ENCODE results near the gene SUGCT. TPM values are rescaled to one million over a fixed set of nuclear protein-coding genes. Genes with fewer than 3 reads are reported as not detected.

SUGCT gene
- total and polyA plus RNA-seq, 5 donors = 5.7 to 10.3 (median 6.1) TPM

DNA sequence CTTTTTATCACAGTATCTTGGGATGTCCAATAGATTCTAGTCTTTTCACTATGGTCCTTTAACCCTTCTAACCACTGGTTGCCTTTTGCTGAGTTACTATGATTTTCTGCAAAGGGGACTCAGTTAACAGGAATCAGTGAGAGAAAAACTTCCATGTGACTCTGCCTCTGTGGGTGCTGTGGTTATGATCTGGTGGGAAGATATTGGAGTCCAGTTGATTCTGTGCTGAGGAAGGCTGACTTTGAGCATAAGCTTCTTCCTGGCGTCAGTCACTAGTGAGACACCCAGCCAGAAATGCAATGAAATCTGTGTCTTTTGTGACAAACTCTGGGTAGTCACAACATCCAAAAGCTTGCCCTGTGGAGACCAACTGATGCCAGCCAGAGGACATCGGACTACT, 648.0 kb downstream of the SUGCT start:
- no peaks in the 10 kb centered on the region for H3K9me3 ChIP-seq (ENCODE audit: control insufficient read depth, low read length)
- H3K4me1 ChIP-seq (ENCODE audit: control insufficient read depth, insufficient read depth, low read length) = peaks cover 1% of the 10 kb centered on the region
- DNase-seq (no peak), ATAC-seq (no peak)
- H3K27me3 ChIP-seq (ENCODE audit: control insufficient read depth, insufficient read depth) = no peaks in the 10 kb centered on the region
- intact Hi-C loops (cut with DNase I) = no loop called here
- no peak overlapping the region for H3K27ac ChIP-seq (ENCODE audit: low read length)
- 97% methylated on average over 2 of the region's 2 CpGs for WGBS
- H3K4me3 ChIP-seq (ENCODE audit: low read length) = no peak overlapping the region

- Histone ChIP-seq H3K27me3 (ENCODE audit: control insufficient read depth, insufficient read depth) (no peaks in the 10 kb centered on the region), H3K9me3 (ENCODE audit: control insufficient read depth, low read length) (no peaks in the 10 kb centered on the region), H3K4me1 (ENCODE audit: control insufficient read depth, insufficient read depth, low read length) (peaks cover 1% of the 10 kb centered on the region), H3K27ac (ENCODE audit: low read length) (no peak overlapping the region), H3K4me3 (ENCODE audit: low read length) (no peak overlapping the region)
- no peak for DNase-seq
- intact Hi-C loops (cut with DNase I) = no loop called here
- ATAC-seq = no peak
- 56% methylated on average over 2 of the region's 2 CpGs for WGBS
Measured at GRCh38 chr7:40784176-40784575, 649.4 kb downstream of the SUGCT start.

GRCh38 chr7:40786909-40787308, 652.1 kb downstream of the SUGCT start:
- intact Hi-C loops (cut with DNase I) = no loop called here
- WGBS = 98% methylated on average over 1 of the region's 1 CpG

DNA sequence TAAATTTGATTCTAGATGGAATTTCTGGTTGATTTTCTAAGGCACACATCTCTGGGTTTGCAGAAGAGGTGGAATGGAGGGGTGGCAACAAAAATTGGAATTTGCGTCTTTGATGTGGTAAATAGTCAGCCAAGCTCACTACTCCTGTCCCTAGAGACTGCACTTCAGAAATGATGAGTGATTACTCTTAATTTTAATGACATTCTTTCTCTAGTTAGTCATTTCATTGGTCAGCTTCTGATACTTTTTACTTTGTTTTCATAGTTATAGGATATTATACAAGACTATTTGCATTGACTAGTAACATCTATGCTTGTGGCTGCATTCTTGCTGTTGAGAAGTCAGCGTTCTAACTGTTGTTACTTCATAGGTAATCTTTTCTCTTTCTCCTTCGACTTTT, 658.3 kb downstream of the SUGCT start:
- H3K4me1 ChIP-seq (ENCODE audit: control insufficient read depth, insufficient read depth, low read length) = no peaks in the 10 kb centered on the region
- ATAC-seq = no peak
- H3K27me3 ChIP-seq (ENCODE audit: control insufficient read depth, insufficient read depth) = no peaks in the 10 kb centered on the region
- H3K9me3 ChIP-seq (ENCODE audit: control insufficient read depth, low read length) = no peaks in the 10 kb centered on the region
- no peak overlapping the region for H3K4me3 ChIP-seq (ENCODE audit: low read length)
- WGBS = 91% methylated on average over 3 of the region's 3 CpGs
- no peak for DNase-seq
- intact Hi-C loops (cut with DNase I) = no loop called here
- no peak overlapping the region for H3K27ac ChIP-seq (ENCODE audit: low read length)

More at GRCh38 chr7:40786909-40787308, 652.1 kb downstream of the SUGCT start:
- no peak overlapping the region for H3K4me3 ChIP-seq (ENCODE audit: low read length)
- no peak for ATAC-seq
- no peak for DNase-seq
- no peaks in the 10 kb centered on the region for H3K4me1 ChIP-seq (ENCODE audit: control insufficient read depth, insufficient read depth, low read length)
- H3K27ac ChIP-seq (ENCODE audit: low read length) = no peak overlapping the region
- H3K27me3 ChIP-seq (ENCODE audit: control insufficient read depth, insufficient read depth) = no peaks in the 10 kb centered on the region
- H3K9me3 ChIP-seq (ENCODE audit: control insufficient read depth, low read length) = no peaks in the 10 kb centered on the region

GRCh38 chr7:40795607-40796006, 660.8 kb downstream of the SUGCT start:
- ATAC-seq = no peak
- H3K27me3 ChIP-seq (ENCODE audit: control insufficient read depth, insufficient read depth) = no peaks in the 10 kb centered on the region
- H3K4me1 ChIP-seq (ENCODE audit: control insufficient read depth, insufficient read depth, low read length) = no peaks in the 10 kb centered on the region
- intact Hi-C loops (cut with DNase I) = no loop called here
- DNase-seq = no peak
- 53% methylated on average over 1 of the region's 1 CpG for WGBS
- no peak overlapping the region for H3K4me3 ChIP-seq (ENCODE audit: low read length)
- H3K27ac ChIP-seq (ENCODE audit: low read length) = no peak overlapping the region
- no peaks in the 10 kb centered on the region for H3K9me3 ChIP-seq (ENCODE audit: control insufficient read depth, low read length)

DNA sequence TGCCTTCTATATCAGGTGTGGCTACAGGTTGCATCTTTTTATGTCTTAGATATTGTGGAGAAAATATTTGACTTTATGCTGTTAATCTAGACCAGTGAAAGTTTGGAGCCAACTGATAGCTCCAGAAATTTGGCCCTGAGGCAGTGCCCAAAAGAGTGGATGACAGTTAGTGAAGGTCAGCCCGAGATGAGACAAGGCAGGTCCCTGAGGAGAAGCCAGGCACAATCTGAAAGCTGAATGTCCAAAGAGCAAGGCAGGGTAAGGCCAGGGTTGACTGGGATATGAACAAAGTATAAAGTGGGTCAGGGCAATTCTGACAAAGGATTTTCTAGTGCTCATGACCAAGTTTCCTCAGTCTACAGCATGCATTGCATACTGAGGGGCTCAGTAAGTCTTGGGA, 661.9 kb downstream of the SUGCT start:
- no peak for ATAC-seq
- Histone ChIP-seq H3K4me1 (ENCODE audit: control insufficient read depth, insufficient read depth, low read length) (peaks cover 1% of the 10 kb centered on the region), H3K27ac (ENCODE audit: low read length) (no peak overlapping the region), H3K9me3 (ENCODE audit: control insufficient read depth, low read length) (no peaks in the 10 kb centered on the region), H3K27me3 (ENCODE audit: control insufficient read depth, insufficient read depth) (no peaks in the 10 kb centered on the region), H3K4me3 (ENCODE audit: low read length) (no peak overlapping the region)
- no peak for DNase-seq
- 60% methylated on average over 1 of the region's 1 CpG for WGBS
- intact Hi-C loops (cut with DNase I) = no loop called here

- intact Hi-C loops (cut with DNase I) = no loop called here
- no peak for ATAC-seq
- H3K4me3 ChIP-seq (ENCODE audit: low read length) = no peak overlapping the region
- DNase-seq = no peak
- peaks cover 1% of the 10 kb centered on the region for H3K4me1 ChIP-seq (ENCODE audit: control insufficient read depth, insufficient read depth, low read length)
- H3K9me3 ChIP-seq (ENCODE audit: control insufficient read depth, low read length) = no peaks in the 10 kb centered on the region
- no peak overlapping the region for H3K27ac ChIP-seq (ENCODE audit: low read length)
- 92% methylated on average over 2 of the region's 2 CpGs for WGBS
- no peaks in the 10 kb centered on the region for H3K27me3 ChIP-seq (ENCODE audit: control insufficient read depth, insufficient read depth)
Measured at GRCh38 chr7:40798613-40799012, 663.8 kb downstream of the SUGCT start.

GRCh38 chr7:40799493-40800403, 664.9 kb downstream of the SUGCT start:
- H3K27ac ChIP-seq (ENCODE audit: low read length) = no peak overlapping the region
- DNase-seq (no peak), ATAC-seq (no peak)
- intact Hi-C loops (cut with DNase I) = no loop called here
- WGBS = 74% methylated on average over 8 of the region's 8 CpGs
- peaks cover 1% of the 10 kb centered on the region for H3K4me1 ChIP-seq (ENCODE audit: control insufficient read depth, insufficient read depth, low read length)
- no peaks in the 10 kb centered on the region for H3K27me3 ChIP-seq (ENCODE audit: control insufficient read depth, insufficient read depth)
- no peak overlapping the region for H3K4me3 ChIP-seq (ENCODE audit: low read length)
- no peaks in the 10 kb centered on the region for H3K9me3 ChIP-seq (ENCODE audit: control insufficient read depth, low read length)

DNA sequence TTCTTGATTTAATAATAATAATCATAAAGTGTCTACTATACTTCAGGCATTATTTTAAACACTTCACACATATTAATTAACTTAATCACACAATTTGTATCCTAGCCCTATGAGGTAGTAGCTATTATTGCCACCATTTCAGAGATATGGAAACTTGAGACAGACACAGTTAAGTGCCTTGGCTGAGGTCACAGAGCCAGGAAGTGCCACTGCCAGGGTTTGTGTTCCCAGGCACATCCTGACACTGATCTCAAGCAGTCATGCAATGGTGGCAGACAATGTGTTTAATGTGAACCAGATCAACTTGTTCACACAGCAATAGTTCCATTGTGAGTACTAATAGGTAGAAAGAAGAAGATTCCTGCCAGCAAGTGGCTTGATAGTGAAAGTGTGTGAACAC, 666.0 kb downstream of the SUGCT start:
- intact Hi-C loops (cut with DNase I) = no loop called here
- Histone ChIP-seq H3K27me3 (ENCODE audit: control insufficient read depth, insufficient read depth) (no peaks in the 10 kb centered on the region), H3K27ac (ENCODE audit: low read length) (no peak overlapping the region), H3K9me3 (ENCODE audit: control insufficient read depth, low read length) (no peaks in the 10 kb centered on the region), H3K4me3 (ENCODE audit: low read length) (no peak overlapping the region), H3K4me1 (ENCODE audit: control insufficient read depth, insufficient read depth, low read length) (peaks cover 1% of the 10 kb centered on the region)
- peak in 1 of 3 donors; percentile 49 for DNase-seq
- peak; percentile 63 to 78 for ATAC-seq

GRCh38 chr7:40802497-40802896, 667.7 kb downstream of the SUGCT start:
- no peak overlapping the region for H3K4me3 ChIP-seq (ENCODE audit: low read length)
- intact Hi-C loops (cut with DNase I) = no loop called here
- DNase-seq = no peak
- no peak for ATAC-seq
- no peak overlapping the region for H3K27ac ChIP-seq (ENCODE audit: low read length)
- H3K27me3 ChIP-seq (ENCODE audit: control insufficient read depth, insufficient read depth) = no peaks in the 10 kb centered on the region
- no peaks in the 10 kb centered on the region for H3K9me3 ChIP-seq (ENCODE audit: control insufficient read depth, low read length)
- 89% methylated on average over 3 of the region's 3 CpGs for WGBS
- peaks cover 1% of the 10 kb centered on the region for H3K4me1 ChIP-seq (ENCODE audit: control insufficient read depth, insufficient read depth, low read length)

DNA sequence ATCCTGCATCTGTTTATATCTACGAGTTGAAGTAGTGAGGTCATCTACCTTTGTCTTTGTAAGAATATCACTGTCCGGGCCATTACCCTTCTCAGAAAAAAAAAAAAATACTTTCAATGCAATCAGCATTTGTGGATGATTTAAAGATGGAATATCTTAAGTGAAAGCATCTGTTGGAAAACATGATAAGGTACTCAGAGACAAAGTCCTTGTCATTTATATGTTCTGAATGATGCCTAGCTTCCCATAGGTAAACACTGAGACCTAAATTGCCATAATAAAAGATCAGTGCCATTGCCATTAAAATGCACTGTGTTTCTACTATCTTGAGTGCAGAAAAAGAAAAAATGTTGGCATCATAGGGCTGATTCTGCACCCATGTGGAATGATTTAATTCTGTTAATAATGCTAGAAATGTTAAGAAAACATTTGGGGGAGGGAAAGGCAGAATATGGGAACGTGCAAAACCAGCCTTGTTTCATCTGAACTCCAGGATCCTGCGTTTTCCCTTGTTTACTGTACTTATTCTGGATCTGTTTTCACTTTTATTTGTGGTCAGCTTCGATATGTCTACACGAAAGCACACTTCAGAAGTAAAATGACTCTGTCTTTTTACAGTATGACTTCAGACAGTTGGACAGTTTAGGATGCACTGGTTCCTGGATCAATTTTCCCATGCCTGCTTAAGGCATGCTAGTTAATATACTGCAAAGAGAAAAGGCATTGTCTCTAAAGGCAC, 669.8 kb downstream of the SUGCT start:
- Histone ChIP-seq H3K27ac (ENCODE audit: low read length) (no peak overlapping the region), H3K4me1 (ENCODE audit: control insufficient read depth, insufficient read depth, low read length) (peaks cover 1% of the 10 kb centered on the region), H3K9me3 (ENCODE audit: control insufficient read depth, low read length) (no peaks in the 10 kb centered on the region), H3K27me3 (ENCODE audit: control insufficient read depth, insufficient read depth) (no peaks in the 10 kb centered on the region), H3K4me3 (ENCODE audit: low read length) (no peak overlapping the region)
- intact Hi-C loops (cut with DNase I) = no loop called here
- DNase-seq = no peak
- no peak for ATAC-seq
- WGBS = 74% methylated on average over 6 of the region's 6 CpGs
